Right forelimb (tissue), 1 donor: ENCODE results near the gene CARMIL1.
A peak's percentile ranks its signal among the peaks of the same experiment; 100 is the strongest.

ENCODE experiments used
- DNase-seq: peaks from one replicate; pipeline ENCODE4 v3.0.0-alpha.2; 2018

Gene CARMIL1

GRCh38 chr6:25278914-25279747 lies at the start of gene CARMIL1:
TSS of gene CARMIL1 (plus strand) at chr6:25279374. CDS start at chr6:25279796, 422 bp downstream.
- peak; percentile 90 for DNase-seq

- no peak for DNase-seq
These were observed 49.4 kb upstream of the CARMIL1 start for GRCh38 chr6:25229671-25230321.

GRCh38 chr6:25232479-25232878 lies 46.7 kb upstream of the CARMIL1 start:
- DNase-seq = peak; percentile 70

GRCh38 chr6:25233226-25233625 lies 45.9 kb upstream of the CARMIL1 start:
- no peak for DNase-seq

GRCh38 chr6:25237579-25237978 lies 41.6 kb upstream of the CARMIL1 start:
- no peak for DNase-seq

GRCh38 chr6:25239059-25239458 lies 40.1 kb upstream of the CARMIL1 start:
- no peak for DNase-seq

GRCh38 chr6:25239498-25239897 lies 39.7 kb upstream of the CARMIL1 start:
- DNase-seq = no peak

- no peak for DNase-seq
These were observed 36.6 kb upstream of the CARMIL1 start for GRCh38 chr6:25242567-25242966.

- DNase-seq = no peak
These were observed 34.3 kb upstream of the CARMIL1 start for GRCh38 chr6:25244865-25245264.

- DNase-seq = no peak
These were observed 31.1 kb upstream of the CARMIL1 start for GRCh38 chr6:25248123-25248522.

GRCh38 chr6:25249133-25249532 lies 30.0 kb upstream of the CARMIL1 start:
- no peak for DNase-seq

GRCh38 chr6:25250878-25251277 lies 28.3 kb upstream of the CARMIL1 start:
- DNase-seq = no peak

- DNase-seq = no peak
These were observed 27.7 kb upstream of the CARMIL1 start for GRCh38 chr6:25251426-25251825.

- DNase-seq = no peak
These were observed 25.8 kb upstream of the CARMIL1 start for GRCh38 chr6:25253351-25253750.

GRCh38 chr6:25254671-25255070 lies 24.5 kb upstream of the CARMIL1 start:
- DNase-seq = no peak

- DNase-seq = no peak
These were observed 21.4 kb upstream of the CARMIL1 start for GRCh38 chr6:25257686-25258348.

- DNase-seq = no peak
These were observed 19.4 kb upstream of the CARMIL1 start for GRCh38 chr6:25259756-25260155.

- no peak for DNase-seq
These were observed 15.5 kb upstream of the CARMIL1 start for GRCh38 chr6:25263657-25264056.

- DNase-seq = no peak
These were observed 12.6 kb upstream of the CARMIL1 start for GRCh38 chr6:25266456-25267100.

GRCh38 chr6:25267662-25268061 lies 11.5 kb upstream of the CARMIL1 start:
- no peak for DNase-seq

- no peak for DNase-seq
These were observed 8.6 kb upstream of the CARMIL1 start for GRCh38 chr6:25270559-25270958.

GRCh38 chr6:25275436-25275835 lies 3.7 kb upstream of the CARMIL1 start:
- DNase-seq = no peak

- DNase-seq = no peak
These were observed 1.8 kb upstream of the CARMIL1 start for GRCh38 chr6:25277386-25277785.
